ENCODE measurements around the gene OLFM2.

- TF ChIP-seq CTCF (conservative IDR thresholded peaks at IDR 0.05 in 1 of 2, IDR thresholded peaks at IDR 0.05 in 1 of 2; ENCODE audit: low read depth in 1 of 2, low read length in 2 of 2) (no peak), EZH2 (IDR thresholded peaks at IDR 0.05; ENCODE audit: low read length, missing control alignments) (no peak)
Observed at GRCh38 chr19:9911524-9912185, 24.7 kb downstream of the OLFM2 start.
